Karpas-422 (cell line): ENCODE measurements around the gene CCDC38. TPM values are rescaled to one million over a fixed set of nuclear protein-coding genes. Genes with fewer than 3 reads are reported as not detected.
"Not testable (repeated sequence)": the region's sequence is repeated elsewhere in the genome, so short reads cannot be mapped to it uniquely, and the experiment has no call there.

Experiments
- DNase-seq: peaks from one replicate; pipeline ENCODE4 v3.0.0-alpha.2; 2015
- H2AFZ ChIP-seq: fragments of 200-600 bp; sonication (generic); 2 replicates; pipeline ENCODE4 v1.6.1; 2014; ENCODE audit warnings: antibody characterized with exemption, low read length, mixed read lengths
- H3K27ac ChIP-seq: fragments of 200-600 bp; sonication (generic); 2 replicates; pipeline ENCODE4 v1.5.1; 2014; ENCODE audit warnings: mild to moderate bottlenecking, low read length, moderate library complexity
- H3K27me3 ChIP-seq: fragments of 200-600 bp; sonication (generic); 2 replicates; pipeline ENCODE4 v1.6.1; 2014; ENCODE audit warnings: low read length, mixed read lengths
- H3K36me3 ChIP-seq: fragments of 200-600 bp; sonication (generic); 2 replicates; pipeline ENCODE4 v1.6.1; 2014; ENCODE audit warnings: low read length, mixed read lengths; ENCODE audit not compliant: insufficient read depth
- H3K4me1 ChIP-seq: fragments of 200-600 bp; sonication (generic); 2 replicates; pipeline ENCODE4 v1.6.1; 2014; ENCODE audit warnings: mild to moderate bottlenecking, low read length, mixed read lengths
- H3K4me2 ChIP-seq: fragments of 200-600 bp; sonication (generic); 2 replicates; pipeline ENCODE4 v1.6.1; 2014; ENCODE audit warnings: low read length, low read depth, mild to moderate bottlenecking; ENCODE audit not compliant: poor library complexity, severe bottlenecking
- H3K4me3 ChIP-seq: fragments of 200-600 bp; sonication (generic); 2 replicates; pipeline ENCODE4 v1.5.1; 2014; ENCODE audit warnings: mild to moderate bottlenecking, antibody characterized with exemption, low read length, mixed read lengths
- H3K79me2 ChIP-seq: fragments of 200-600 bp; sonication (generic); 2 replicates; pipeline ENCODE4 v1.6.1; 2014; ENCODE audit warnings: mild to moderate bottlenecking, low read length, mixed read lengths
- H3K9ac ChIP-seq: fragments of 200-600 bp; sonication (generic); 2 replicates; pipeline ENCODE4 v1.6.0; 2014; ENCODE audit warnings: low read length
- H3K9me2 ChIP-seq: fragments of 200-600 bp; sonication (generic), shearing (Covaris generic); replicated peaks from 2 replicates; pipeline ENCODE4 v1.6.0; 2014; ENCODE audit warnings: mild to moderate bottlenecking, low read length, moderate library complexity; ENCODE audit not compliant: insufficient read depth
- H3K9me3 ChIP-seq: fragments of 300-700, 200-600 bp; sonication (generic); 2 replicates; pipeline ENCODE4 v1.6.1; 2014; ENCODE audit warnings: low read length, mixed read lengths
- H4K20me1 ChIP-seq: fragments of 200-600 bp; sonication (generic); 2 replicates; pipeline ENCODE4 v1.6.1; 2014; ENCODE audit warnings: mild to moderate bottlenecking, antibody characterized with exemption, low read length, low read depth; ENCODE audit not compliant: insufficient read depth
- total RNA-seq: library from RNA; depleted of rRNA; stranded (reverse); fragments of >200 nt; shearing (Covaris generic); gene quantifications from 2 replicates; pipeline ENCODE4 v1.2.3, GENCODE V29; 2014; ENCODE audit warnings: low replicate concordance

Gene CCDC38
- total RNA-seq, 1 experiment from 2014 or later = not detected

DNA sequence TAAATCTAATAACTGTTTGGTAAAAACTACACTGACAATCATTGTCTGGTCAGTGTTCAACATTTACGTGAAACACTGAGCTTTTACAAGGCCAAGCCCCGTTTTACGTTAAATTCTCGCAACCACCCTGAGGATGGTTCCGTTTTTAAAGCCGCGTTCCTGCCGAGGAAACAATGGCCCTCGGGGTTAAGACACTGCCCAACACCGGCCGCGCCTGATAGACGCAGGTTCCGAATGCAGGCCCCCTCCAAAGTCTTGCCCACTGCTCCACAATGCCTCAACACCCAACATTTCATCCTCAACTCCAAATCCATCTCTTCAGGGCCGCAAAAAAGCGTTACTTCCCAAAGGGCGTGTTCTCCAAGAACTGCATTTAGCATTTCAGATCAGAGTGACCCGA lies 84.6 kb downstream of the CCDC38 start:
- H3K79me2 ChIP-seq = peaks cover 40% of the 10 kb centered on the region
- 0 out of 2 replicates have a peak overlapping the region, but pooled peaks have one; percentile 18 for H2AFZ ChIP-seq
- DNase-seq = no peak
- no peaks in the 10 kb centered on the region for H3K9me2 ChIP-seq
- no peak overlapping the region for H3K9ac ChIP-seq
- H3K4me2 ChIP-seq = peak overlapping the region; percentile 90
- H4K20me1 ChIP-seq = 0 out of 2 replicates have a peak, but pooled peaks cover 3% of the 10 kb centered on the region
- no peaks in the 10 kb centered on the region for H3K9me3 ChIP-seq
- H3K27ac ChIP-seq = no peak overlapping the region
- H3K27me3 ChIP-seq = no peaks in the 10 kb centered on the region
- H3K4me3 ChIP-seq = peak overlapping the region; percentile 87; the same call in 1 of the 2 replicates
- peaks cover 17% of the 10 kb centered on the region for H3K4me1 ChIP-seq
- H3K36me3 ChIP-seq = peaks cover 21% of the 10 kb centered on the region

DNA sequence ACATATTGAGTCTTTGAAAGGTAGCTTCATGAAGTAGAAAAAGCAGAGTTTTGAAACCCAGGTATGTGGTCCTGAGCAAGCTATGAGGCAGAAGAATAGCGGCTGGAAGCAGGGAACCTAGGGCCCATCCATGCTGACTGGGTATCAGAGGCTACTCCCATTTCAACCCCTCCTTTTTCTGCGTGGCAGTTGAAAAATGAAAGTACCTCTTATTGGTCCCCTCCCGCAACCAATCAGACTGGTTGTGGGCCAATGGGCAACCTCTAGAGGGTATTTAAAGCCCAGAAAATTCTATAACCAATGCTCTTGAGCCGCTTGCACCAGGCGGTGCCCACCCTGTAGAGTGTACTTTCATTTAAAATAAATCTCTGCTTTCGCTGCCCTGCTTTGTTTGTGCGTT lies 85.3 kb downstream of the CCDC38 start:
- Histone ChIP-seq H3K27ac (no peak overlapping the region), H3K27me3 (no peaks in the 10 kb centered on the region), H3K9ac (no peak overlapping the region), H2AFZ (0 out of 2 replicates have a peak overlapping the region, but pooled peaks have one; percentile 18), H3K4me2 (no peak overlapping the region), H3K4me1 (peaks cover 17% of the 10 kb centered on the region), H3K79me2 (peaks cover 34% of the 10 kb centered on the region), H3K9me2 (no peaks in the 10 kb centered on the region), H4K20me1 (0 out of 2 replicates have a peak, but pooled peaks cover 3% of the 10 kb centered on the region), H3K9me3 (no peaks in the 10 kb centered on the region), H3K36me3 (peaks cover 14% of the 10 kb centered on the region), H3K4me3 (no peak overlapping the region)
- no peak for DNase-seq

DNA sequence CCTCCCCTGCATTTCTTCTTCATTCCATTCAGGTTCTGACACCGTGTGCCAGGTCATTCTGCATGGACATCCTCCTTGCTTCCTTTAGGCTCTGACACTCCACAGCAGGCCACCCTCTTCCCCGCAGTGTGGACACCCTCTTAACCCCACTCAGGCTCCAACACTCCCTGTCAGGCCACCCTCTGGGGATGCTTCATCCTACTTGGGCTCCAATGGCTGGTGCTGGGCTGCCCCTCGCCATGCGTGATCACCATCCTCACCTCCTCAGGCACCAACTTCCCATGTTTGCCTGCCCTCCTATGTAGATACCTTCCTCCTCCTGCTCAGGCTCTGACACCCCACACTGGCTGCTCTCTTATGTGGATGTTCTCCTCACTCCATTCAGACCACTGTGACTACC lies 90.3 kb downstream of the CCDC38 start:
- no peaks in the 10 kb centered on the region for H3K9me3 ChIP-seq

DNA sequence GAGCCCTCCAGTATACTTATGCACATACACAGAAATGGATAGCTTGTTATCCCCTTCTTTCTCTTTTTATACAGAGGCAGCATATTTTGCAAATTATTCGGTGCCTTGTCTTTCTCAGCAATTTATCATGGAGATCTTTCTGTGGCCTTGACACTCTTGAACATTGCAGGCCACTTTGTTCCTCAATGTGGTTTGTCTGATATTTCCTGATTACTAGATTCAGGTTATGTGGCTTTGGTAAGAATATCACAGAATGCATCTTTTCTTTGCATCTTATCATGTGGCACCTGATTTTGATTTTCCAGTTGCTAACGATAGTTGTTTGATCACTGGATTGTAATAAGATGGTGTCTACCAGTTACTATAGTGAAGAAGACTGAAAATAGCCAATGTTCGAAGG lies 90.8 kb downstream of the CCDC38 start:
- Histone ChIP-seq H4K20me1 (no peaks in the 10 kb centered on the region), H3K9ac (no peak overlapping the region), H3K27me3 (no peaks in the 10 kb centered on the region), H3K27ac (no peak overlapping the region), H3K4me1 (no peaks in the 10 kb centered on the region), H2AFZ (no peak overlapping the region), H3K9me2 (no peaks in the 10 kb centered on the region), H3K4me3 (no peak overlapping the region), H3K79me2 (no peaks in the 10 kb centered on the region), H3K9me3 (no peaks in the 10 kb centered on the region), H3K4me2 (no peak overlapping the region), H3K36me3 (no peaks in the 10 kb centered on the region)
- no peak for DNase-seq

More for the DNA sequence above, 90.3 kb downstream of the CCDC38 start:
- no peaks in the 10 kb centered on the region for H3K36me3 ChIP-seq
- no peak overlapping the region for H3K9ac ChIP-seq
- no peaks in the 10 kb centered on the region for H3K4me1 ChIP-seq
- DNase-seq = no peak
- H3K27ac ChIP-seq = no peak overlapping the region
- no peaks in the 10 kb centered on the region for H3K9me2 ChIP-seq
- no peak overlapping the region for H3K4me3 ChIP-seq
- H3K27me3 ChIP-seq = no peaks in the 10 kb centered on the region
- H2AFZ ChIP-seq = no peak overlapping the region
- H3K4me2 ChIP-seq = no peak overlapping the region
- no peaks in the 10 kb centered on the region for H4K20me1 ChIP-seq
- no peaks in the 10 kb centered on the region for H3K79me2 ChIP-seq

DNA sequence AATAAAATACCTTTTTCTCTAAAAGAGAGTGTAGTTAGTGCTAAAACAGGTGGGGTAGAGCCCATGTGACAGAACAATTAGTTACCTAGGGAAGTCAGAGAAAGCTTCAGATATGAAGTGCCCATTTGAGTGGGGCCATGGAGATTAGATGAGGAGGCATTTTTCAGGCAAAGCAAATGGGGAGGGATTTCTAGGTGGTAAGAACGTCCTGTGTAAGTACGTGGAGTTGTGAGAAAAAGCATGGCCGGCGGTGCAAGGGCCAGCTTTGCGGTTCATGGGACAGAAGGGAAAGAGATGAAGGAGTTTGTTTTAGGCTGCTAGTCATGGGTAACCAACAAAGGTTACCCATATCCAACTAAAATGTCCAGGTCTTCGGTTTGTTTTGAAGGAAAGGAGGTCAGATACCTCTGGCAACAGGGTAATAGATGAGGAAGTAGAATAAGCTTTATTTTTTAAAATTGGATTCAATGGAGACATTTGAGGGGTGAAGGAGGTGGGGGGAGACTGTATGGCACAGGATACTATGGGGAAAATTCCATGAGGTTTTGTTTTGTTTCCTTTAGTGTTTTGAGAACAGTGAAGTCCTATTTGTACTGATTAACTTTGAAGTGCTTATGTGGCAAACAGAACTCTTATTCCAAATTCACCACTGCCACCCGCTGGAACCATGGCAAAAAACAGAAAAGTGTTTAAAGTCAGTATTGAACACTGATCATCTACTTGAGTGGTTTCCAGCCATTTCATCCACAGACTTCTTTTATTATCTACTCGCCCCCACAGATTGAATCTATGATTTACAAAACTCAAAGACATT lies 93.6 kb downstream of the CCDC38 start:
- Histone ChIP-seq H3K79me2 (no peaks in the 10 kb centered on the region), H3K4me3 (no peak overlapping the region), H3K4me1 (no peaks in the 10 kb centered on the region), H3K9ac (no peak overlapping the region), H3K9me3 (no peaks in the 10 kb centered on the region), H3K9me2 (no peaks in the 10 kb centered on the region), H3K27ac (no peak overlapping the region), H3K36me3 (no peaks in the 10 kb centered on the region), H4K20me1 (no peaks in the 10 kb centered on the region), H3K27me3 (no peaks in the 10 kb centered on the region), H3K4me2 (no peak overlapping the region), H2AFZ (no peak overlapping the region)
- peak; percentile 61 for DNase-seq

DNA sequence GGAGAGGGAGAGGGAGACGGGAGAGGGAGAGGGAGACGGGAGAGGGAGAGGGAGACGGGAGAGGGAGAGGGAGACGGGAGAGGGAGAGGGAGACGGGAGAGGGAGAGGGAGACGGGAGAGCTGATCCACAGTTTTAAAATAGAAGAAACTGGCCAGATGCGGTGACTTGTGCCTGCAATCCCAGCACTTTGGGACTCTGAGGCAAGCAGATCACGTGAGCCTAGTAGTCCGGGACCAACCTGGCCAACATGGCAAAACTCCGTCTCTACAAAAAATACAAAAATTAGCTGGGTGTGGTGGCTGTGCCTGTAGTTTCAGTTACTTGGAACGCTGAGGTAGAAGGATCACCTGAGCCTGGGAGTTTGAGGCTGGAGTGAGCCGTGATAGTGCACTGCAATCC lies 100.0 kb downstream of the CCDC38 start:
- not testable (repeated sequence) for H3K79me2 ChIP-seq, H3K27ac ChIP-seq, H4K20me1 ChIP-seq, H3K9me3 ChIP-seq, H3K36me3 ChIP-seq, H3K27me3 ChIP-seq, H3K4me2 ChIP-seq, H3K4me1 ChIP-seq, DNase-seq, H3K4me3 ChIP-seq, H3K9me2 ChIP-seq, H3K9ac ChIP-seq, H2AFZ ChIP-seq

DNA sequence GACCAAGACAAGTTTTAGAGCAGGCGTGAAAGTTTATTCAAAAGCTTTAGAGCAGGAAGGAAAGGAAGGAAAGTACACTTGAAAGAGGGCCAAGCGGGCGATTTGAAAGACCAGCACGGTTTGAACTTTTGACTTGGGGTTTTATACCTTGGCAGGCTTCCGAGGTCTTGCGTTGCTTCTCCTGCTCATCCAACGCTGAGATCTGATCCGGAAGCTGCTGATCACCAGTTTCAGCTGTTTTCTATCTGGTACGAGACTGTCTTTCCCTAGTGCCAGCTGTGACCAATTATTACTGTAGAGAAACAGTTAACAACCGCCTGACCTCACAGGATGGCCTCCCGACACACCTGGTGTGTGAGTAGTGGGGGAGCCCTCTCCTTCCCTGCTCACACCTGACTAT lies 104.3 kb downstream of the CCDC38 start:
- H2AFZ ChIP-seq = no peak overlapping the region
- DNase-seq = no peak

DNA sequence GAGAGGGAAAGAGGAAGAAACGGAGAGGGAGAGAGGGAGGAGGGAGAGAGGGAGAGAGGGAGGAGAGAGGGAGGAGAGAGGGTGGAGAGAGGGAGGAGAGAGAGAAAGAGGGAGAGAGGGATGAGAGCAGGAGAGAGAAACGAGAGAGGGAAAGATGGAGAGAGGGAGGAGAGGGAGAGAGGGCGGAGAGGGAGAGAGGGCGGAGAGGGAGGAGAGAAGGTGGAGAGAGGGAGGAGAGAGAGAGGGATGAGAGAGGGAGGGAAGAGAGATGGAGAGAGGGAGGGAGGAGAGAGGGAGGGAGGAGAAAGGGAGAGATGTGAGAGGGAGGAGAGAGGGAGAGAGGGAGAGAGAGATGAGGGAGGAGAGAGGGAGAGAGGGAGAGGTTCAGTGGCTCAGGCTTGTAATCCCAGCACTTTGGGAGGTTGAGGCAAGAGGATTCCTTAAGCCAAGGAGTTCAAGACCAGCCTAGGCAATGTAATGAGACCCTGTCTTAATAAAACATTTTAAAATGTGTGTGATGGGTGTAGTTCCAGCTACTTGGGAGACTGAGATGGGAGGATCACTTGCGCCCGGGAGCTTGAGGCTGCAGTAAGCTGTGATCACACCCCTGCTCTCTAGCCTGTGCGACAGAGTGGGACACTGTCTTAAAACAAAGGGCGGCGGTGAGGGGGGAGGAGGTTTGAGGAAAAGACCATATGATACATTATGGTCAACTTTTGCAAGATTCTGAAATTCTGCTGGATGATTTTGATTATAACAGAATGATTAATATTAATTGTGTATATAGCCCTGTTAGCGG lies 105.0 kb downstream of the CCDC38 start:
- no peak overlapping the region for H3K4me2 ChIP-seq
- H3K27me3 ChIP-seq = no peaks in the 10 kb centered on the region; the same call in 1 of the 2 replicates
- H3K27ac ChIP-seq = no peak overlapping the region
- no peaks in the 10 kb centered on the region for H3K9me3 ChIP-seq
- H3K9ac ChIP-seq = no peak overlapping the region
- H3K36me3 ChIP-seq = no peaks in the 10 kb centered on the region
- no peak for DNase-seq
- H4K20me1 ChIP-seq = no peaks in the 10 kb centered on the region
- H2AFZ ChIP-seq = no peak overlapping the region
- H3K4me1 ChIP-seq = no peaks in the 10 kb centered on the region
- no peak overlapping the region for H3K4me3 ChIP-seq
- no peaks in the 10 kb centered on the region for H3K79me2 ChIP-seq
- H3K9me2 ChIP-seq = no peaks in the 10 kb centered on the region

More for the DNA sequence above, 104.3 kb downstream of the CCDC38 start:
- Histone ChIP-seq H3K36me3 (no peaks in the 10 kb centered on the region), H3K79me2 (no peaks in the 10 kb centered on the region), H3K9me3 (no peaks in the 10 kb centered on the region), H3K9ac (no peak overlapping the region), H4K20me1 (no peaks in the 10 kb centered on the region), H3K27me3 (no peaks in the 10 kb centered on the region), H3K4me1 (no peaks in the 10 kb centered on the region), H3K4me2 (no peak overlapping the region), H3K9me2 (no peaks in the 10 kb centered on the region), H3K4me3 (no peak overlapping the region), H3K27ac (no peak overlapping the region)
